Embryonic facial prominence (tissue), 1 donor: ENCODE measurements around the gene PRIMA1.
"Not testable (repeated sequence)": the region's sequence is repeated elsewhere in the genome, so short reads cannot be mapped to it uniquely, and the experiment has no call there.

ENCODE experiments used
- DNase-seq: peaks from one replicate; pipeline ENCODE4 v3.0.0-alpha.2; 2016; ENCODE audit errors: extremely low spot score

The PRIMA1 gene

DNA sequence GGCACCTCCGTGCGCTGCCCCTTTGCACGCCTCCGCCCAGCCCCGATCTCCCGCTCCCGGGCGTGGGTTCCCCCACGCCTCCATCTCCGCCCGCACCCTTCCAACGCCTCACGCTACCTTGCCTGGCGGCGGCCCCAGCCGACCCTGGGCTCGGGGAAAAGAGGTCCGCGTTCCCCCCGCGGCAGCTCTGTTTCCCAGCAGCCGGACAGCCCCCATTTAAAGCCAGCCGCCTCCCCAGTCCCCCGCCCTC is at the start of gene PRIMA1:
PRIMA1 (minus strand) TSS at position 193 of the 250 bp plus-strand sequence. CDS start 767 bp downstream, outside the sequence.
- no peak for DNase-seq

GRCh38 chr14:93834699-93835371 is 46.5 kb upstream of the PRIMA1 start:
- no peak for DNase-seq

DNA sequence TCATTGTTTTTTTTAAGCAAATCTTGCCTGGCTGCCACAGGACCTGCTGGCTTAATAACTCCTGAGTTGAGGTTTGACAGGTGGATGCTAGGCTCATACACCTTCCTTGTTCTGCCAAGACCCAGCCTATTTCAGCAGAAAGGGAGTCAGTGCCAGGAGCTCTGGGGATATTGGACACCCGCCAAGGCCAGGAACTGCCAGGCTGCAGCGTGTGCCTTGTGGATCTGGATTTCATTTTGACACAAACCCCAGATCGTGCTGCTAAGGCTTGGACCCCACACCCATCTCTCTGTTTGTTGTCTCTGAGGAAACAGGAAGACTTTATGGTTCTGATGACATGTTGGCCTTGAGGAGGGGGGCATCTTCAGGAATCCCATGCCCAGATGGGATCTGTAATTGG is 44.4 kb upstream of the PRIMA1 start:
- DNase-seq, result peak; percentile 31

DNA sequence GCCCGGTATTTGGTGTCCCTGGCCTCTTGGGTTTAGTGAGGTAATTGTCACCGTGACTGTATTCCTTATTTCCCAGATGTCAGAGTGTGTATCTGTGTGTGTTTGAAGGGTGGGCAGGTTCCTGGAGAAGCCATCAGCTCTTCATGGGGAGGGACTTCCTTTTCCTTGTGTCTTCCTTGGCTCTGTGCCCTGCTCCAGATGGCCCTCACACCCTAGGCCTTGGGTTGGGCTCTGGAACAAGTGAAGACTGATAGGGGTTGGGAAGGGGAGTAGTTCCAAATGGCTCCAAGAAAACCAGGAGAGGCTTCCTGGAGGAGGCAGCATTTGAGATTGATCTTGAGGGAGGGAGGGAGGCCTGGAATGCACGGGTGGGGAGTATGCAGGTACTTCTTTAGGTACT is 43.8 kb upstream of the PRIMA1 start:
- DNase-seq, result no peak

- DNase-seq, result no peak
These were observed 42.6 kb upstream of the PRIMA1 start for GRCh38 chr14:93830753-93831461.

GRCh38 chr14:93829839-93830481 is 41.7 kb upstream of the PRIMA1 start:
- DNase-seq, result no peak

DNA sequence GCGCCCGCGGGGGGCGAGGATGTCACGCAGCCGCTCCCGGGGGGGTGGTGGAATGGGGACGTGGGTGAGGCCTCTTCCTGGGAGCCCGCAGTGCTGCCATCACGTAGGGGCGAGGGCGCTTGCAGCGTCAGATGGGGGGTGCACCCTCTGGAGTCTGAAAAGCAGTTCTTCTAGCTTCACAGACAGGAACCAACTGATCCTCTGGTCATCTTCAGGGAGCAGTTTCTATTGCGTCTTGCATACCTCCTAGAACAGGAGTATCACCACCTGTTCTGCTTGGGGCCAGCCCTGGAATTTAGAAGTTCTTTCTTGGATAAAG is 36.9 kb upstream of the PRIMA1 start:
- no peak for DNase-seq

DNA sequence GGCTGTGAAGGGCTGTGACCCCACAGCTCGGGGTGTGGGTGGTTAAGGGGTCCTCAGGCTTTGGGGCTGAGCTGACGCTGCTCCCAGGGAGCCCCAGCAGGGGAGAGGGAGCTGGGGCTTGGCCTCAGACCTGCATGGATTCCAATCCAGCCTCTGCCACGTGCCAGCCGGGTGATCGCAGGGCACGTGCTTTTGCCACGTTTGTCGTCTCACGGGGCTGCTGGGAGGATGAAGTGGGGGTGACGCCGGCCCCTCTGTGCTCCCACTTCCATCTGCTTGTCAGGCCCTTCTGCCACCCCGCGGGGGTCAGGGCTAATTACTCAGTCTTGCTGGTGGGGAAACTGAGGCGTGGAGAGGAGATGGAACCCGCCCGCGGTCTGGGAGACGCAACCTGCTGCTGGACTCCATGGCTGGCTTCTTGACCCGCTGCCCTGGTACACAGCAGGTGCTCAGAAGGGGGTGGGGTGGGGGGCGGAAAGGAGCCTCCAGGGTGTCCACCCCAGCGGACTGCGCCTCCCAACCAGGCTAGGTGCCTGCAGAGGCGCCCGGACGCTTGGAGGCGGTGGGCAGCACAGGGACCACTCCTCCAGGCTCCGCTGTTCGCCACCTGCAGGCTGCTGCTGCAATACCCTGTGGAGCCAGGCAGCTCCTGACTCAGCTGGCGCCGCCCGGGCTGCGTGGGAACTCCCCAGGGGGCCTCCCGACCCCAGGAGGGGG is 36.4 kb upstream of the PRIMA1 start:
- no peak for DNase-seq

DNA sequence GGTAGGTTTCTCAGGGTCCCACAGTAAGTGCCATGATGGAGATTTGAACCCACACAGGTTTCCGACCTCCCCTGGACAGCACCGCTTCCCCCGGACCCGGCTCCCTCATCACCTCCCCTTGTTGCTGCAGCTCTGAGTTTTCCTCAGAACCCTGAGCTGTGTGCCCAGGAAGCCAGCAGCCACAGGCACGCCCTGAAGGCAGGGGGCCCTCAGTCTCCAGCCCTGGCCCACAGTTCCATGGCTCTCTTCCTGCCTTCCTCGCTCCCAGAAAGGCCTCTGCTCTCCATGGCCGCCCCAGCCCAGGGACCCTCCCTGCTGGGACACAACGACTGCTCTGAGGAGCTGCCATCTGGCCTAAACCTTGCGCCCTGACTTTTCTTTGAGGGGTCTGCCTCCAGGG is 35.8 kb upstream of the PRIMA1 start:
- DNase-seq, result no peak

- DNase-seq, result no peak
These were observed 32.8 kb upstream of the PRIMA1 start for GRCh38 chr14:93821051-93821450.

GRCh38 chr14:93818857-93819256 is 30.6 kb upstream of the PRIMA1 start:
- no peak for DNase-seq

- DNase-seq, result no peak
These were observed 23.4 kb upstream of the PRIMA1 start for GRCh38 chr14:93811676-93812075.

DNA sequence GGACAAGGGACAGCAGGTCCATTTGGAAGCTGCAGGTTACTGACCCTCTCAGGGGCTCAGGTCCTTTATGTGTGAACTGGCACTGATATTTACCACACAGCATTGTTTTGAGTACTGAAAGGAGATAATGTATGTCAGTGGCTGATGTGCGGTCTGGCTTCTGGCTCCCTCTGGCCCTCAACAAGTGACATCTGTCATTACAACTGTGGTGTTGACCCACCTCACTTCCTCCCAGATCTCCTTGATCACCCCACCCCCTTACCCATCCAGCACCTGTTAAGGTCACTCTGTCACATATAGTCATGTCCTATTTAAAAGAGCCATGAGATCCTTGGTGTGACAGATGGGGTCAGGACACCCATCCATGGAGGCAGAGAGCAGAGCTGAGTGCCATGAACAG is 22.7 kb upstream of the PRIMA1 start:
- DNase-seq, result no peak

DNA sequence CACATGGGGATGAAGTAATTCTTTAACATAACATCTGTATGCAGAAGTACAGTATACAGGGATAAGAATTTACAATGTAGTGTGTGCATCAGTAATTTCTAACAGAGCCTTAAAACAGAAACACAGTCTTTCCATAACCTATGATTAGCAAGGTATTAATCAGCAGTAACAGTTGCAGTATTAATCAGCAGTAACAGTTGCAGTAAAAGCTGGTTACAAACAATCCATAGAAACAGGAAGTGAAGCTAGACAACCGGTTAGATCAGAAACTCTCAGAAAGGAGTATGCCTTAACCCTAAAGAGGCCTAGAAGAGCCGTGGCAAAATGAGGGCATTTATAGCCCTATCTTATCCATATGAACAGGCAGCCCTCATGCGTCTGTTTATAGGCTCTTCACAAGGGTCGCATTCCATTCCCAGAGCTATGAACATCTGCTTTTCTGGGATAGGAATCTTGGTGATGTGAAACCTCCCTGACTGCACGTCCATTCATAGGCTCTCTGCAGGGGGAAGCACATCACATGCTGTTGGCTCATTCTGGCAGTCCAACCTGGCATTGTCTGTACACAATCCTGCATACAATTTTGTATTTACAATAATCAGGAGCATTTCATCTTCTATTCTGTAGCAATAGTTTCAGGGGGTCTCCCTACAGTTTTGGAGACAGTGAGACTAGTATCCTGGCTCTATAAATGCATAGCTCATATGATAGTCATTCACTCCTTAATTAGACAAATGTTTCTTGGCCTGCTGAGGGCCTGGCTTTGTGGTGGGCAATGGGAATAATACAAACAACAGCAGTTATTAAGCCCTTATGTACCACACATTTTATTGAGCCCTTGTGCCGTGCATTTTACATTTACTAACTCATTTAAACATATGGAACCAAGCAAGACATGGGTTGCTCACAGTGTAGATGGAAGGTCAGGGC is 21.5 kb upstream of the PRIMA1 start:
- not testable (repeated sequence) for DNase-seq

GRCh38 chr14:93804654-93805053 is 16.4 kb upstream of the PRIMA1 start:
- DNase-seq, result no peak

DNA sequence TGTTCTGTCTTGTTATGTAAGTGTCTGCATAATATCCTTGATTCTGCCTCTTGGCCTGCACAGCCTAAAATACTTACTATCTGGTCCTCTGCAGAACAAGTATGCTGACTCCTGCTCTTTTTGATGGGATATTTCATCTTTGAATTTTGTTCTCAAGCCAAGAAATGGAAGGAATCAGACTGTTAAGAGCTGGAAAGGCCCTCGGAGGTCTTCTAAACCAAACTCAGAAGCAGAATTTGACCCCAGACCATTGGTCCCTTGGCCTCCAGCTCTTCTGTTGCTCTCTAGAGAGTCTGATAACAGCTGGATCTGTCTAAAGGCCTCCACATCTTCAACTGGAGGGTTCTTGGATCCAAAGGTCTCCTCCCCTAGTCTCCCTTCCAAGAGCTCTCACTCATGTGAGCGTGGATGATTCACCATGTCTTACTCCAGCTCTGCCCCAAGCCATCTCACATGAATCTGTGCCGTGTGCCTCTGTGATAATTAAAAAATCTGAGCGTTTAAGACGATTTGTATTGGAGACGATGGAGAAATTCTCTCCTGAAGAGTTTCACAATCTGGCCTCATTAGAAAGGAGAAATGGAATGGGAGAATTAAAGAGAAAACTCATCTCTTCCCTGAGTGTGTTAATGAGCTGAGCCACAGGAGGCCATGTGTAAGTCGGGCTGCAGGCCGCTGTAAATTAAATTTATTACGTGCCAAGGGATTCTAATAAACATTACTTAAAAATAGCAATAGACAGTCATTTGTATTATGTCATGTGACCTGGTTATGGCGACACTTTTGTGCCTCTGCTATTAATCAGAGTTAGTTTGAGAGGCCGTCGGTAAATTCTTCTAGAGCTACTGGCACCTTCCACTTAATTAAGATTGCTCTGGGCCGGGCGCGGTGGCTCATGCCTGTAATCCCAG is 15.4 kb upstream of the PRIMA1 start:
- DNase-seq, result no peak

GRCh38 chr14:93799989-93800921 is 12.0 kb upstream of the PRIMA1 start:
- DNase-seq, result no peak

- DNase-seq, result no peak
These were observed 11.3 kb upstream of the PRIMA1 start for GRCh38 chr14:93799617-93799988.

DNA sequence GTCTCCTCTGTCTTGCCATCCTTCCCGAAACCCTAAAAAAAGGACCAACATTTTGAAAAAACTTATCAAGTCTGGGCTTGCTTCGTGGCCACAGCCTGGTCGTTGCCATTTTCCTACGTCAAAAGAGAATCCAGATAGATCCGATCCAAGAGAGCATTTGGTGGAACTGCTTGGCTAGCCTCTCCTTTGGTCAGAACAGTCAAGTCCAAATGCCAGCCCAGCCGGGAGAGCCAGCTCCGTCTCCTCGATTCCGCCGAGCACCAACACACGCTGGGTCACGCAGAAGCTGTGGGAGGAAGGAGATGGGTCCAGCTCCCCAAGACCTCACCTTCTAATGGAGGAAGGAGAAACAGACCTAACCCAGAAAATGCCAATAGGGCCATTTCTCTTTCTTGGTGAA is 9.3 kb upstream of the PRIMA1 start:
- DNase-seq, result no peak

DNA sequence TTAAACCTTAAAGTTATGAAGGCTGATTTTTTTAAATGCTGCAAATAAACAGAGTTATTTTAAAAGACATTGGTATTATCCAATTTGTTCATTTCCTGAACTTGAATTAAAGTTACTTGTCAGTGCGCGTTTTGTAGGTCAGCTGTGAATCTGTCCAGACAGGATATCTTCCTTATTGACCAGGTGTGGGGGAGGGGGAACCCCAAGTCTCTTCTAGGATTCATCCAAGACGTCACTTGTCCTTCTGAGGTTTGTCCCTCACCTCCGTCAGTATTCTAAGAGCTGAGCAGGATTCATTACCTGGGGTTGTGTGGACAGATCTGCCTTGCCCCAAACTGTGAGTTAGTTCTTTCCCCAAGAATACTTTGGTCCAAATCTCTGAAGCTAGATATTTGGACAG is 8.8 kb upstream of the PRIMA1 start:
- no peak for DNase-seq
